K562 (cell line): Measurements from ENCODE around the gene MS4A8. TPM values are rescaled to one million over a fixed set of nuclear protein-coding genes. Genes with fewer than 3 reads are reported as not detected.

ENCODE experiments used
- ATAC-seq: fragments of 200-7000 bp; cut with Tn5 transposase; 3 replicates; pipeline ENCODE4 v1.9.1; 2020; ENCODE audit warnings: moderate library complexity
- BruUV-seq: library from RNA; stranded (reverse); fragments of 400-500 nt; replicated peaks from 2 replicates; lab custom pipeline; 2021; lab: Mats Ljungman, UMichigan
- CTCF ChIA-PET: fragments of 300-600 bp; formaldehyde crosslinking; extraction: SDS; loops from one replicate; lab custom pipeline; 2021; ENCODE audit warnings: low intra/inter-chr PET ratio; lab: Yijun Ruan, JAX
- POLR2A ChIA-PET: fragments of 300-600, 350-650 bp; sonication (Branson Sonifier 250); formaldehyde crosslinking; extraction: SDS; loops from one replicate; lab custom pipeline; 2021; ENCODE audit warnings: antibody characterized with exemption, inconsistent platforms; lab: Yijun Ruan, JAX
- DNase-seq, 4 experiments: peaks; one replicate each; pipeline versions ENCODE4 v3.0.0 to v3.0.0-alpha.2; 2011 to 2018; ENCODE audit warnings: low spot score in 3 of 4, mixed read lengths in 3 of 4; ENCODE audit errors: extremely low read depth in 1 of 4
- FAIRE-seq: peaks from 2 replicates; lab custom pipeline; 2011; peaks lifted over from hg19 to GRCh38; lab: Jason Lieb, UNC
- H2AFZ ChIP-seq: 2 replicates; pipeline ENCODE4 v1.6.0; 2011; ENCODE audit warnings: low read depth, low read length, control low read depth, inconsistent platforms
- H3K27ac ChIP-seq: fragments of 200-600 bp; 3 replicates; pipeline ENCODE4 v1.8.0; 2011; ENCODE audit warnings: low read depth, mild to moderate bottlenecking, control low read depth, inconsistent platforms, low read length, moderate library complexity, mixed read lengths; ENCODE audit errors: extremely low read depth
- H3K27me3 ChIP-seq, 2 experiments: fragments of 300-600 bp in 1 of 2; 2 replicates in 1 of 2; 3 replicates in 1 of 2; pipeline versions ENCODE4 v1.6.0 to v1.8.0; 2011; ENCODE audit warnings: inconsistent platforms in 2 of 2, low read length in 2 of 2, mild to moderate bottlenecking in 1 of 2, mixed read lengths in 1 of 2, moderate library complexity in 1 of 2; ENCODE audit not compliant: control insufficient read depth in 2 of 2, insufficient read depth in 2 of 2
- H3K36me3 ChIP-seq: fragments of 300-600 bp; 3 replicates; pipeline ENCODE4 v1.8.0; 2011; ENCODE audit warnings: mild to moderate bottlenecking, low read length, inconsistent platforms; ENCODE audit not compliant: control insufficient read depth, insufficient read depth
- H3K4me1 ChIP-seq, 2 experiments: fragments of 200-600 bp in 1 of 2; replicated peaks in 1 of 2; 2 replicates in 1 of 2; 3 replicates in 1 of 2; pipeline versions ENCODE4 v1.5.1 to v1.8.0; 2011; ENCODE audit warnings: inconsistent platforms in 2 of 2, low read length in 2 of 2, mild to moderate bottlenecking in 1 of 2, mixed read lengths in 1 of 2, moderate library complexity in 1 of 2; ENCODE audit not compliant: control insufficient read depth in 2 of 2, insufficient read depth in 2 of 2
- H3K4me2 ChIP-seq: 2 replicates; pipeline ENCODE4 v1.6.1; 2011; ENCODE audit warnings: low read length, control low read depth, inconsistent platforms, mixed read lengths; ENCODE audit not compliant: insufficient read depth
- H3K4me3 ChIP-seq: fragments of 200-600 bp; sonication (generic), shearing (Covaris generic); 2 replicates; pipeline ENCODE4 v1.5.1; 2016; ENCODE audit warnings: control low read depth, inconsistent platforms
- H3K79me2 ChIP-seq: fragments of 200-600 bp; 3 replicates; pipeline ENCODE4 v1.8.0; 2011; ENCODE audit warnings: low read length, inconsistent platforms; ENCODE audit not compliant: control insufficient read depth, insufficient read depth
- H3K9ac ChIP-seq, 2 experiments: 2 replicates each; pipeline versions ENCODE4 v1.6.0 to v1.6.1; 2011; ENCODE audit warnings: low read depth in 2 of 2, low read length in 2 of 2, control low read depth in 1 of 2, inconsistent platforms in 1 of 2, mild to moderate bottlenecking in 1 of 2, mixed read lengths in 1 of 2; ENCODE audit not compliant: insufficient read depth in 1 of 2
- H3K9me1 ChIP-seq: one replicate; pipeline ENCODE4 v1.6.0; 2011; ENCODE audit warnings: inconsistent platforms, mild to moderate bottlenecking, low read length, moderate library complexity; ENCODE audit not compliant: control insufficient read depth, insufficient read depth
- H3K9me3 ChIP-seq: replicated peaks from 2 replicates; pipeline ENCODE4 v1.5.1; 2011; ENCODE audit warnings: low read depth, low read length, inconsistent platforms; ENCODE audit not compliant: control insufficient read depth, insufficient read depth
- H4K20me1 ChIP-seq: replicated peaks from 2 replicates; pipeline ENCODE4 v1.6.1; 2011; ENCODE audit warnings: low read length, inconsistent platforms, mixed read lengths; ENCODE audit not compliant: control insufficient read depth, insufficient read depth
- ATF7 ChIP-seq: fragments of 450-650 bp; IDR thresholded peaks from 2 replicates; pipeline ENCODE4 v1.7.1; 2014; ENCODE audit warnings: mild to moderate bottlenecking, moderate library complexity
- CAMTA2 ChIP-seq: fragments of 250-450 bp; sonication (Bioruptor Pico); conservative IDR thresholded peaks from 2 replicates; pipeline ENCODE4 v1.5.1; 2022
- FOXK1 ChIP-seq: sonication (generic); formaldehyde crosslinking; IDR thresholded peaks from 2 replicates; pipeline ENCODE4 v1.8.0; 2022; ENCODE audit warnings: missing genetic modification reagents, mild to moderate bottlenecking, borderline replicate concordance
- MGA ChIP-seq: fragments of 450-650 bp; IDR thresholded peaks from 2 replicates; pipeline ENCODE4 v1.6.1; 2016; ENCODE audit warnings: mild to moderate bottlenecking, moderate library complexity
- MIER1 ChIP-seq: fragments of 450-650 bp; IDR thresholded peaks from 2 replicates; pipeline ENCODE4 v1.6.1; 2016; ENCODE audit warnings: antibody characterized with exemption, mild to moderate bottlenecking, low read depth
- MYC ChIP-seq, 2 experiments: fragments of 250-450 bp in 1 of 2; sonication (Bioruptor Pico) in 1 of 2; IDR thresholded peaks; 2 replicates each; pipeline versions ENCODE4 v1.5.1 to v1.6.1; 2012 to 2021; ENCODE audit warnings: low read depth in 2 of 2, borderline replicate concordance in 1 of 2, improper control_type of control experiment in 1 of 2, low read length in 1 of 2, mild to moderate bottlenecking in 1 of 2, moderate library complexity in 1 of 2
- POLR2H ChIP-seq: IDR thresholded peaks from 2 replicates; pipeline ENCODE4 v1.6.1; 2016; ENCODE audit warnings: missing genetic modification characterization, low read depth, mild to moderate bottlenecking, control low read depth, missing compliant biosample characterization, moderate library complexity
- TCF7L2 ChIP-seq: fragments of 150-350 bp; IDR thresholded peaks from 2 replicates; pipeline ENCODE4 v1.6.1; 2016; ENCODE audit warnings: low read depth, mild to moderate bottlenecking, low read length, moderate library complexity
- ZBTB17 ChIP-seq: fragments of 450-650 bp; formaldehyde crosslinking; IDR thresholded peaks from 2 replicates; pipeline ENCODE4 v1.4.0; 2020; ENCODE audit warnings: mild to moderate bottlenecking
- ZNF778 ChIP-seq: fragments of 450-650 bp; formaldehyde crosslinking; IDR thresholded peaks from 2 replicates; pipeline ENCODE4 v1.4.0; 2020; ENCODE audit warnings: mild to moderate bottlenecking, moderate library complexity
- WGBS: fragments of 100-300 bp; shearing (Covaris generic); methylation state at CpG from one replicate; pipeline ENCODE4 v1.1.6; 2016; ENCODE audit warnings: low coverage, mixed read lengths; ENCODE audit not compliant: insufficient coverage; ENCODE audit errors: missing lambda C conversion rate; 5-methylcytosine and 5-hydroxymethylcytosine counted together
- in situ Hi-C: fragments of 300-500 bp; cut with MboI; formaldehyde crosslinking; loops from 4 replicates; pipeline ENCODE4 v1.15.0; 2018; ENCODE audit warnings: inconsistent platforms, mixed read lengths
- intact Hi-C: fragments of 100-400 bp; cut with micrococcal nuclease; formaldehyde crosslinking; loops from 2 replicates; pipeline ENCODE4 v1.14.2; 2022
- polyA plus RNA-seq, 8 experiments: library from polyadenylated mRNA; depleted of rRNA in 4 of 8; stranded (reverse) in 5 of 8; unstranded in 3 of 8; fragments of >200 nt; fragmentation: Nextera tagmentation in 2 of 8; fragmentation: Illumina TruSeq in 1 of 8; extraction: Ambion mirVana in 2 of 8; extraction: Trizol in 1 of 8; gene quantifications; 2 replicates each; pipeline versions ENCODE4 v1.2.1 to v1.2.3, GENCODE V29; 2011 to 2014; ENCODE audit warnings: inconsistent platforms in 1 of 8, missing spikeins in 1 of 8
- total RNA-seq, 7 experiments: library from RNA; depleted of rRNA in 6 of 7; stranded (reverse); fragments of >200 nt in 6 of 7; fragmentation: Illumina TruSeq in 2 of 7; extraction: Trizol in 2 of 7; gene quantifications; 2 replicates each; pipeline versions ENCODE4 v1.2.1 to v1.2.3, GENCODE V29; 2011 to 2021; ENCODE audit warnings: low replicate concordance in 1 of 7

Gene MS4A8
- total and polyA plus RNA-seq, 9 of the 15 experiments (the other 6 are each of a cell fraction or from before 2014, with no cell fraction given), result not detected

DNA sequence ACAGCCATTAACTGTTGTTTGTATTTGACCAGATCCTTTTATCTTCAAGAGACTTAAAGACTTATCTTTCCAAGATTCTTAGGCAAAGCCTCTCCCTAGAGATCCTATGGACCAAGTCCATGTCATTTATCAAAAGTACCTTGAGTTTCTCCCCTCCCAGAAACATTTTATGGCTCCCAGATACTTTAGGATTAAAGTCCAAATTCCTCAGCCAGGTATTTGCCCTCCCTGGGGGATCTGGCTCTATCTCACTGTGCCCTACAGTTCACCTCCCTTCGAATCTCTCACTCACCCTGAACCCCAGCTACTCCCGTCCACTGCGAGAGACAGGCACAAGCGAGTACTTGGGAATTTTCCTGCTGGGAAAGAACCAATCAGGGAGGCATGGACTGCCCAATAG is 11.9 kb downstream of the MS4A8 start:
- Histone ChIP-seq H4K20me1 (no peaks in the 10 kb centered on the region), H3K27me3 (peaks cover 10 to 18% of the 10 kb centered on the region in 2 experiments), H3K27ac (no peak overlapping the region), H3K4me2 (no peak overlapping the region), H3K9me3 (no peaks in the 10 kb centered on the region), H3K4me3 (no peak overlapping the region), H2AFZ (no peak overlapping the region), H3K9ac (no peak overlapping the region), H3K4me1 (no peaks in the 10 kb centered on the region), H3K36me3 (no peaks in the 10 kb centered on the region), H3K9me1 (no peaks in the 10 kb centered on the region), H3K79me2 (no peaks in the 10 kb centered on the region)
- no peak for DNase-seq
- no peak for ATAC-seq
- no TSS peak for BruUV-seq
- 0% methylated on average over 4 of the region's 4 CpGs for WGBS
- ChIA-PET POLR2A (no interaction called here), CTCF (no interaction called here)
- no peak for FAIRE-seq
- in situ Hi-C loops (no loop called here), intact Hi-C loops (no loop called here)
- no peak for TF ChIP-seq MIER1
- no peak for TF ChIP-seq ATF7
- no peak for TF ChIP-seq CAMTA2 (CRISPR knock-in tag)
- TF ChIP-seq TCF7L2, result no peak
- TF ChIP-seq ZNF778 (CRISPR knock-in tag), result no peak
- no peak for TF ChIP-seq MYC (IDR thresholded peaks at IDR 0.05; ENCODE audit: low read depth, low read length)
- TF ChIP-seq MYC (CRISPR knock-in tag; IDR thresholded peaks at IDR 0.05; ENCODE audit: borderline replicate concordance, low read depth), result no peak
- no peak for TF ChIP-seq POLR2H (tag)
- no peak for TF ChIP-seq MGA
- TF ChIP-seq ZBTB17 (CRISPR knock-in tag), result no peak
- no peak for TF ChIP-seq FOXK1
